Activated CD8-positive, alpha-beta memory T cell treated with anti-CD3 and anti-CD28 coated beads, Interleukin-2, amount 50 U/mL, for 1 hour (primary cell): ENCODE data around the gene GDNF.
"Not testable (repeated sequence)": the region's sequence is repeated elsewhere in the genome, so short reads cannot be mapped to it uniquely, and the experiment has no call there.

Source experiments
- DNase-seq: peaks from one replicate; pipeline ENCODE4 v3.0.0-alpha.2; 2020; ENCODE audit errors: extremely low read depth

Gene GDNF

GRCh38 chr5:37839407-37840052 lies at the start of gene GDNF:
Gene GDNF, minus strand, starts transcription at chr5:37840041. Its CDS starts 5,245 bp downstream, at chr5:37834796.
- no peak for DNase-seq

GRCh38 chr5:37888476-37888875 lies 48.6 kb upstream of the GDNF start:
- no peak for DNase-seq

- DNase-seq, result no peak
These were observed 46.5 kb upstream of the GDNF start for GRCh38 chr5:37886242-37886905.

GRCh38 chr5:37882636-37883035 lies 42.8 kb upstream of the GDNF start:
- no peak for DNase-seq

- no peak for DNase-seq
These were observed 41.5 kb upstream of the GDNF start for GRCh38 chr5:37881359-37881758.

GRCh38 chr5:37876943-37877342 lies 37.1 kb upstream of the GDNF start:
- DNase-seq, result no peak

- no peak for DNase-seq
These were observed 36.4 kb upstream of the GDNF start for GRCh38 chr5:37876245-37876644.

GRCh38 chr5:37875051-37875787 lies 35.4 kb upstream of the GDNF start:
- no peak for DNase-seq

GRCh38 chr5:37873988-37874387 lies 34.1 kb upstream of the GDNF start:
- no peak for DNase-seq

GRCh38 chr5:37871023-37871815 lies 31.4 kb upstream of the GDNF start:
- DNase-seq, result no peak

GRCh38 chr5:37869216-37869615 lies 29.4 kb upstream of the GDNF start:
- DNase-seq, result no peak

- no peak for DNase-seq
These were observed 27.8 kb upstream of the GDNF start for GRCh38 chr5:37867654-37868053.

- not testable (repeated sequence) for DNase-seq
These were observed 23.1 kb upstream of the GDNF start for GRCh38 chr5:37862907-37863306.

GRCh38 chr5:37860206-37860605 lies 20.4 kb upstream of the GDNF start:
- no peak for DNase-seq

- no peak for DNase-seq
These were observed 20.0 kb upstream of the GDNF start for GRCh38 chr5:37859805-37860204.

GRCh38 chr5:37858250-37858649 lies 18.4 kb upstream of the GDNF start:
- DNase-seq, result no peak

GRCh38 chr5:37857696-37858095 lies 17.9 kb upstream of the GDNF start:
- no peak for DNase-seq

GRCh38 chr5:37855438-37855837 lies 15.6 kb upstream of the GDNF start:
- no peak for DNase-seq

GRCh38 chr5:37851305-37851704 lies 11.5 kb upstream of the GDNF start:
- DNase-seq, result no peak

- DNase-seq, result no peak
These were observed 10.5 kb upstream of the GDNF start for GRCh38 chr5:37850226-37850865.

- DNase-seq, result no peak
These were observed 9.8 kb upstream of the GDNF start for GRCh38 chr5:37849641-37850040.

- no peak for DNase-seq
These were observed 8.2 kb upstream of the GDNF start for GRCh38 chr5:37847978-37848425.
